Fibroblast of lung (primary cell): ENCODE data around the gene C10orf62. TPM values are rescaled to one million over a fixed set of nuclear protein-coding genes. Genes with fewer than 3 reads are reported as not detected.

ENCODE experiments used
- DNase-seq, 2 donors: peaks; one replicate each; pipeline versions ENCODE4 v3.0.0 to v3.0.0-alpha.2; 2010; ENCODE audit warnings: low read depth in 2 of 2
- H2AFZ ChIP-seq: 2 replicates; pipeline ENCODE4 v1.5.1; 2012; ENCODE audit warnings: low read length, control low read depth, inconsistent platforms
- H3K27ac ChIP-seq: 2 replicates; pipeline ENCODE4 v1.5.1; 2011; ENCODE audit warnings: low read length, control low read depth; ENCODE audit not compliant: insufficient read depth
- H3K27me3 ChIP-seq: 2 replicates; pipeline ENCODE4 v1.5.1; 2011; ENCODE audit warnings: mild to moderate bottlenecking, low read length; ENCODE audit not compliant: control insufficient read depth, insufficient read depth
- H3K36me3 ChIP-seq: 2 replicates; pipeline ENCODE4 v1.5.1; 2011; ENCODE audit warnings: low read length; ENCODE audit not compliant: control insufficient read depth, insufficient read depth
- H3K4me1 ChIP-seq: 2 replicates; pipeline ENCODE4 v1.5.1; 2011; ENCODE audit warnings: low read length; ENCODE audit not compliant: control insufficient read depth, insufficient read depth; ENCODE audit errors: extremely low read depth
- H3K4me2 ChIP-seq: 2 replicates; pipeline ENCODE4 v1.5.1; 2011; ENCODE audit warnings: low read length, control low read depth; ENCODE audit not compliant: insufficient read depth; ENCODE audit errors: extremely low read depth
- H3K4me3 ChIP-seq, 4 experiments: fragments of 200-600 bp in 1 of 4; sonication (generic) in 1 of 4; replicated peaks in 1 of 4; 2 replicates each; pipeline ENCODE4 v1.5.1; 2011 to 2016; ENCODE audit warnings: low read length in 4 of 4, low read depth in 3 of 4, mild to moderate bottlenecking in 3 of 4, control low read depth in 2 of 4, inconsistent platforms in 1 of 4, mixed read lengths in 1 of 4; ENCODE audit not compliant: insufficient read depth in 1 of 4; ENCODE audit errors: control extremely low read depth in 1 of 4
- H3K79me2 ChIP-seq: 2 replicates; pipeline ENCODE4 v1.5.1; 2012; ENCODE audit warnings: mild to moderate bottlenecking, low read length, inconsistent platforms; ENCODE audit not compliant: control insufficient read depth, insufficient read depth
- H3K9ac ChIP-seq: 2 replicates; pipeline ENCODE4 v1.5.1; 2011; ENCODE audit warnings: mild to moderate bottlenecking, low read length, control low read depth; ENCODE audit not compliant: insufficient read depth
- H3K9me3 ChIP-seq: 2 replicates; pipeline ENCODE4 v1.5.1; 2012; ENCODE audit warnings: low read depth, low read length; ENCODE audit not compliant: control insufficient read depth, insufficient read depth
- H4K20me1 ChIP-seq: 2 replicates; pipeline ENCODE4 v1.5.1; 2011; ENCODE audit warnings: low read length; ENCODE audit not compliant: control insufficient read depth, insufficient read depth; ENCODE audit errors: extremely low read depth
- EZH2 ChIP-seq: IDR thresholded peaks from 2 replicates; pipeline ENCODE4 v1.5.1; 2012; ENCODE audit warnings: low read length, control low read depth, mild to moderate bottlenecking; ENCODE audit errors: missing control alignments
- polyA plus RNA-seq, 2 donors: library from polyadenylated mRNA; depleted of rRNA in 1 of 2; stranded (reverse) in 1 of 2; unstranded in 1 of 2; fragments of >200 nt; gene quantifications; 2 replicates each; pipeline ENCODE4 v1.2.1, GENCODE V29; 2011 to 2012; ENCODE audit warnings: missing spikeins in 1 of 2
- total RNA-seq: library from RNA; depleted of rRNA; stranded (reverse); fragments of >200 nt; gene quantifications from 2 replicates; pipeline ENCODE4 v1.2.1, GENCODE V29; 2014
- TF ChIP-seq, protein P1 (sequence below), 2 donors: IDR thresholded peaks in 1 of 2; conservative IDR thresholded peaks in 1 of 2; 1 replicate in 1 of 2; 2 replicates in 1 of 2; pipeline ENCODE4 v1.5.1; 2011 to 2012; ENCODE audit warnings: low read length in 2 of 2, control low read depth in 1 of 2, inconsistent platforms in 1 of 2, low read depth in 1 of 2, mild to moderate bottlenecking in 1 of 2

The C10orf62 gene
- total and polyA plus RNA-seq, 2 donors (not counting 1 experiment from before 2014, with no cell fraction given): not detected

GRCh38 chr10:97607095-97607636 lies 17.6 kb downstream of the C10orf62 start:
- Histone ChIP-seq H2AFZ (no peak overlapping the region), H4K20me1 (no peaks in the 10 kb centered on the region)
- TF ChIP-seq, protein P1, sequence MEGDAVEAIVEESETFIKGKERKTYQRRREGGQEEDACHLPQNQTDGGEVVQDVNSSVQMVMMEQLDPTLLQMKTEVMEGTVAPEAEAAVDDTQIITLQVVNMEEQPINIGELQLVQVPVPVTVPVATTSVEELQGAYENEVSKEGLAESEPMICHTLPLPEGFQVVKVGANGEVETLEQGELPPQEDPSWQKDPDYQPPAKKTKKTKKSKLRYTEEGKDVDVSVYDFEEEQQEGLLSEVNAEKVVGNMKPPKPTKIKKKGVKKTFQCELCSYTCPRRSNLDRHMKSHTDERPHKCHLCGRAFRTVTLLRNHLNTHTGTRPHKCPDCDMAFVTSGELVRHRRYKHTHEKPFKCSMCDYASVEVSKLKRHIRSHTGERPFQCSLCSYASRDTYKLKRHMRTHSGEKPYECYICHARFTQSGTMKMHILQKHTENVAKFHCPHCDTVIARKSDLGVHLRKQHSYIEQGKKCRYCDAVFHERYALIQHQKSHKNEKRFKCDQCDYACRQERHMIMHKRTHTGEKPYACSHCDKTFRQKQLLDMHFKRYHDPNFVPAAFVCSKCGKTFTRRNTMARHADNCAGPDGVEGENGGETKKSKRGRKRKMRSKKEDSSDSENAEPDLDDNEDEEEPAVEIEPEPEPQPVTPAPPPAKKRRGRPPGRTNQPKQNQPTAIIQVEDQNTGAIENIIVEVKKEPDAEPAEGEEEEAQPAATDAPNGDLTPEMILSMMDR (conservative IDR thresholded peaks at IDR 0.05 in 1 of 2, IDR thresholded peaks at IDR 0.05 in 1 of 2; ENCODE audit: low read depth in 1 of 2, low read length in 2 of 2): no peak
- TF ChIP-seq EZH2: no peak

GRCh38 chr10:97608991-97609561 lies 19.6 kb downstream of the C10orf62 start:
- Histone ChIP-seq H3K36me3 (no peaks in the 10 kb centered on the region), H3K27me3 (no peaks in the 10 kb centered on the region), H3K4me3 (no peak overlapping the region), H3K27ac (no peak overlapping the region), H3K79me2 (no peaks in the 10 kb centered on the region), H3K9me3 (no peaks in the 10 kb centered on the region), H3K4me1 (no peaks in the 10 kb centered on the region), H2AFZ (no peak overlapping the region), H4K20me1 (no peaks in the 10 kb centered on the region), H3K4me2 (no peak overlapping the region), H3K9ac (no peak overlapping the region)
- no peak for TF ChIP-seq EZH2
- TF ChIP-seq, protein P1 (conservative IDR thresholded peaks at IDR 0.05 in 1 of 2, IDR thresholded peaks at IDR 0.05 in 1 of 2; ENCODE audit: low read depth in 1 of 2, low read length in 2 of 2): no peak
- DNase-seq: no peak

More at GRCh38 chr10:97607095-97607636, 17.6 kb downstream of the C10orf62 start:
- Histone ChIP-seq H3K27ac (no peak overlapping the region), H3K79me2 (no peaks in the 10 kb centered on the region), H3K4me3 (no peak overlapping the region), H3K9me3 (no peaks in the 10 kb centered on the region), H3K4me1 (no peaks in the 10 kb centered on the region), H3K9ac (no peak overlapping the region), H3K27me3 (no peaks in the 10 kb centered on the region), H3K4me2 (no peak overlapping the region), H3K36me3 (no peaks in the 10 kb centered on the region)
- no peak for DNase-seq

DNA sequence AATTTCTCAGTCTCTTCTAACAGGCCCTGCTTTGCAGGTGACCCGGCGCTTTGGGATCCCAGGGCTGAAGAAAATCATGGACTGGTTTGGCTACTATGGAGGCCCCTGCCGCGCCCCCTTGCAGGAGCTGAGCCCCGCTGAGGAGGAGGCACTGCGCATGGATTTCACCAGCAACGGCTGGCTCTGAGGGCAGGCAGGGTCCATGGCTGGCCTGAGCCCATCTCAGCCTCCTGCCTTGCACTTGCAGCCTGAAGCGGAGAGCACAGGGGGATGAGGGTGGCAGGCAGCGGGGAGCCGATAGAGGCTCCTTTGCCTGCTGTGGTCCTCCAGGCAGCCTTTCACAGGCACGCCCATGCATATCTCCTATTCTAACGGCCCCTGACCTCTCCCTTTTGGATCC lies 22.0 kb downstream of the C10orf62 start:
- H3K79me2 ChIP-seq: no peaks in the 10 kb centered on the region
- no peaks in the 10 kb centered on the region for H4K20me1 ChIP-seq
- no peaks in the 10 kb centered on the region for H3K36me3 ChIP-seq
- no peak for DNase-seq
- H2AFZ ChIP-seq: no peak overlapping the region
- H3K4me3 ChIP-seq: no peak overlapping the region
- H3K9me3 ChIP-seq: no peaks in the 10 kb centered on the region
- H3K4me1 ChIP-seq: no peaks in the 10 kb centered on the region
- H3K27me3 ChIP-seq: no peaks in the 10 kb centered on the region
- no peak overlapping the region for H3K9ac ChIP-seq
- TF ChIP-seq, protein P1 (conservative IDR thresholded peaks at IDR 0.05 in 1 of 2, IDR thresholded peaks at IDR 0.05 in 1 of 2; ENCODE audit: low read depth in 1 of 2, low read length in 2 of 2): no peak
- H3K4me2 ChIP-seq: no peak overlapping the region
- no peak overlapping the region for H3K27ac ChIP-seq
